ENCODE results near the gene ZMYND10.

DNA sequence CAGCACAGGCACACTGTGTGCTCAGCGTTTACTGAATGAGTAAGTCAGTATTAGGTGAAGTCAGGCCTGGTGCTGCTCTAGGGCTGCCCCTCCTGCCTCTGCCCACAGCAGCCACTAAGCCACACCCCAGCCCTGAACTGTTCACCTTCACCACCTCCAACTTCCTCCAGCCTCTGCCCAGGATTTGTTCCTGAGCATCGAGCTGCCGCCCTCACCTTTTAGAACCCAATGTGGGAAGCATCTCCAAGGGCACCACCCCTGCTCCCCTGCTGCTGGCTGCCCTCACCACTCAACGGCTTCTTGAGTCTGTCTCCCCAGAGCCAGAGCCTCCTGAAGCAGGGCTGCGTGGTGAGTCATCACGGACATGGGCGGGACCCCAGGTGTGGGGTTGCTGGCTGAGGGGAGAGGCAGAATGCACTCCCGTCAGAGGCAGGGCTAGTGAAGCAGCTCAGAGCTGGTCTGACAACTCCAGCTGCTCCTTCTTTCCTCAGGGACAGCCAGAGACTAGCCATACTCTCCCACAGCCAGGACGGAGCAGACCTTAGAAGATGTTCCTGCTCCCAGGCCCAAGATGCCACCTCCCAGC, 28.8 kb downstream of the ZMYND10 start:
- TF ChIP-seq, protein P1, sequence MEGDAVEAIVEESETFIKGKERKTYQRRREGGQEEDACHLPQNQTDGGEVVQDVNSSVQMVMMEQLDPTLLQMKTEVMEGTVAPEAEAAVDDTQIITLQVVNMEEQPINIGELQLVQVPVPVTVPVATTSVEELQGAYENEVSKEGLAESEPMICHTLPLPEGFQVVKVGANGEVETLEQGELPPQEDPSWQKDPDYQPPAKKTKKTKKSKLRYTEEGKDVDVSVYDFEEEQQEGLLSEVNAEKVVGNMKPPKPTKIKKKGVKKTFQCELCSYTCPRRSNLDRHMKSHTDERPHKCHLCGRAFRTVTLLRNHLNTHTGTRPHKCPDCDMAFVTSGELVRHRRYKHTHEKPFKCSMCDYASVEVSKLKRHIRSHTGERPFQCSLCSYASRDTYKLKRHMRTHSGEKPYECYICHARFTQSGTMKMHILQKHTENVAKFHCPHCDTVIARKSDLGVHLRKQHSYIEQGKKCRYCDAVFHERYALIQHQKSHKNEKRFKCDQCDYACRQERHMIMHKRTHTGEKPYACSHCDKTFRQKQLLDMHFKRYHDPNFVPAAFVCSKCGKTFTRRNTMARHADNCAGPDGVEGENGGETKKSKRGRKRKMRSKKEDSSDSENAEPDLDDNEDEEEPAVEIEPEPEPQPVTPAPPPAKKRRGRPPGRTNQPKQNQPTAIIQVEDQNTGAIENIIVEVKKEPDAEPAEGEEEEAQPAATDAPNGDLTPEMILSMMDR (IDR thresholded peaks at IDR 0.05; ENCODE audit: low read depth, low read length, poor library complexity, severe bottlenecking): no peak
- no peak for TF ChIP-seq EZH2phosphoT487 (IDR thresholded peaks at IDR 0.05; ENCODE audit: borderline replicate concordance, low read length)
